22Rv1 (cell line): ENCODE results near the gene PTPRC.

Experiments used
- H3K27ac ChIP-seq: fragments of 450-650 bp; 2 replicates; pipeline ENCODE4 v1.5.1; 2017
- ZFX ChIP-seq: fragments of 450-650 bp; IDR thresholded peaks from 2 replicates; pipeline ENCODE4 v1.6.1; 2017; ENCODE audit warnings: antibody characterized with exemption, borderline replicate concordance
- TF ChIP-seq, protein P1 (sequence below): fragments of 450-650 bp; IDR thresholded peaks from 2 replicates; pipeline ENCODE4 v1.5.1; 2017; ENCODE audit warnings: mild to moderate bottlenecking

Gene PTPRC

GRCh38 chr1:198773030-198773429, 134.2 kb downstream of the PTPRC start:
- TF ChIP-seq, protein P1, sequence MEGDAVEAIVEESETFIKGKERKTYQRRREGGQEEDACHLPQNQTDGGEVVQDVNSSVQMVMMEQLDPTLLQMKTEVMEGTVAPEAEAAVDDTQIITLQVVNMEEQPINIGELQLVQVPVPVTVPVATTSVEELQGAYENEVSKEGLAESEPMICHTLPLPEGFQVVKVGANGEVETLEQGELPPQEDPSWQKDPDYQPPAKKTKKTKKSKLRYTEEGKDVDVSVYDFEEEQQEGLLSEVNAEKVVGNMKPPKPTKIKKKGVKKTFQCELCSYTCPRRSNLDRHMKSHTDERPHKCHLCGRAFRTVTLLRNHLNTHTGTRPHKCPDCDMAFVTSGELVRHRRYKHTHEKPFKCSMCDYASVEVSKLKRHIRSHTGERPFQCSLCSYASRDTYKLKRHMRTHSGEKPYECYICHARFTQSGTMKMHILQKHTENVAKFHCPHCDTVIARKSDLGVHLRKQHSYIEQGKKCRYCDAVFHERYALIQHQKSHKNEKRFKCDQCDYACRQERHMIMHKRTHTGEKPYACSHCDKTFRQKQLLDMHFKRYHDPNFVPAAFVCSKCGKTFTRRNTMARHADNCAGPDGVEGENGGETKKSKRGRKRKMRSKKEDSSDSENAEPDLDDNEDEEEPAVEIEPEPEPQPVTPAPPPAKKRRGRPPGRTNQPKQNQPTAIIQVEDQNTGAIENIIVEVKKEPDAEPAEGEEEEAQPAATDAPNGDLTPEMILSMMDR = no peak
- no peak for TF ChIP-seq ZFX
- H3K27ac ChIP-seq = no peak overlapping the region

GRCh38 chr1:198773523-198773922, 134.7 kb downstream of the PTPRC start:
- no peak for TF ChIP-seq ZFX
- TF ChIP-seq, protein P1 = no peak
- H3K27ac ChIP-seq = no peak overlapping the region

- no peak for TF ChIP-seq ZFX
- TF ChIP-seq, protein P1 = no peak
- H3K27ac ChIP-seq = no peak overlapping the region
Observed at GRCh38 chr1:198774421-198774820, 135.6 kb downstream of the PTPRC start.

DNA sequence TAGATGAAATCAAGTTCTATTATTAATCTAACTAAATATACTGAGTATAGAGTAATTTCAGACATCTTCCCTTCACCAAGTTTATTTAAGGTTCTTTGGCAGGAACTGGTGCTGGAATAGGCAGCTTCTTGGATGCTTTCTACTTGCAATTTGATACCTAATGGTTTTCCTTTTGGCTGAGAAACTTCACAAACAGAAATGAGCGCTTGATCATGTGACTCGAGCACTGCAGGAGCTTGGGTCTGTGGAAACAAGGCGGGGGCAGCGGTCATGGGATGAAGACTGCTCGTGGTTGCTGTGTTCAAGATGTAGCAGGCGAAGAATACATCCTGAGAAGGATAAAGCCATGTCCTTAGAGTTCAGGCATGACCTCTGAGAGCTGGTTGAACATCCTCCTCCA, 136.8 kb downstream of the PTPRC start:
- H3K27ac ChIP-seq = no peak overlapping the region
- no peak for TF ChIP-seq ZFX
- TF ChIP-seq, protein P1 = no peak

- H3K27ac ChIP-seq = no peak overlapping the region
- TF ChIP-seq ZFX = no peak
- TF ChIP-seq, protein P1 = no peak
Observed at GRCh38 chr1:198776602-198777029, 137.8 kb downstream of the PTPRC start.

DNA sequence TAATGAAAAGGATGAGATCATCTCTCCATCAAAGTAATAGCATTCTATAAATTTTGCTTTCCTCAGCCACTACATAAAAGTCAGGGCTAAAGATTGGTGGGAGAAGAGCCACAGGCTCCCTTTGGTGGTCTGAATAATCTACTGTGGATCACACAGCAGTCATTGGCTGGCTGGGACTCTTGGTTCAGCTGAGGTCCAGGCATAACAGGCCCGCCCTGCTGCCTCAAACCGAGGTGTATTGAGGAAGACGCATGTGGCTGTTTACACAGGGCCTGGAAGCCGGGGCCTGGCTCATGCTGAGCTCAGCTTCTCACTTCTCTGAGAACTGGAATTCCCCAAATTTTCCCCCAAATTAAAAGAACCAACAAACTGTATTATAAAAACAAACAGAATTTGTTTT, 139.2 kb downstream of the PTPRC start:
- TF ChIP-seq, protein P1 = no peak
- no peak for TF ChIP-seq ZFX

GRCh38 chr1:198780376-198780775, 141.5 kb downstream of the PTPRC start:
- TF ChIP-seq ZFX = no peak
- TF ChIP-seq, protein P1 = no peak
- H3K27ac ChIP-seq = no peak overlapping the region

More for the DNA sequence above, 139.2 kb downstream of the PTPRC start:
- no peak overlapping the region for H3K27ac ChIP-seq
